ENCODE measurements around the gene PPP1R37.

GRCh38 chr19:45107621-45108150, 14.7 kb downstream of the PPP1R37 start:
- TF ChIP-seq CTCF (IDR thresholded peaks at IDR 0.05), result no peak
- TF ChIP-seq POLR2AphosphoS5 (IDR thresholded peaks at IDR 0.05; ENCODE audit: low read depth, low read length), result no peak
- TF ChIP-seq REST (IDR thresholded peaks at IDR 0.05; ENCODE audit: insufficient read depth in 1 of 2, low read depth in 2 of 2, low read length in 1 of 2), result no peak
- no peak for TF ChIP-seq TCF7L2 (IDR thresholded peaks at IDR 0.05; ENCODE audit: low read depth, low read length)
